NCI-H1048 (cell line): ENCODE data around the gene SMIM14.
"Not testable (repeated sequence)": the region's sequence is repeated elsewhere in the genome, so short reads cannot be mapped to it uniquely, and the experiment has no call there.

Experiments used
- DNase-seq: peaks from one replicate; lab custom pipeline; 2025; lab: John Stamatoyannopoulos, UW

Gene SMIM14

GRCh38 chr4:39596971-39597370, 41.7 kb downstream of the SMIM14 start:
- DNase-seq, result no peak

GRCh38 chr4:39591290-39591689, 47.4 kb downstream of the SMIM14 start:
- DNase-seq, result no peak

GRCh38 chr4:39587881-39588280, 50.8 kb downstream of the SMIM14 start:
- no peak for DNase-seq

DNA sequence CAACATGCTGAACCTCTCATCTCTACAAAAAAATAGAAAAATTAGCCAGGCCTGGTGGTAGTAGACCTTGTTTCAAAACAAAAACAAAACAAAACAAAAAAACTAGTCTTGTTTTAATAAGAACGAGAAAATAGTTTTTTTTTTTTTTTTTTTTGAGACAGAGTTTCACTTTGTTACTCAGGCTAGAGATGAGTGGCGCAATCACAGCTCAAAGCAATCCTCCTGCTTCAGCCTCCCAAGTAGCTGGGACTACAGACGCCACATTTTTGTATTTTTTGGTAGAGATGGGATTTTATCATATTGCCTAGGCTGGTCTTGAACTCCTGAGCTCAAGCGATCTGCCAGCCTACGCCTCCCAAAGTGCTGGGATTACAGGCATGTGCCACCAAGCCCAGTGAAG, 63.7 kb downstream of the SMIM14 start:
- no peak for DNase-seq

- no peak for DNase-seq
These were observed 67.2 kb downstream of the SMIM14 start for GRCh38 chr4:39571504-39571903.

- no peak for DNase-seq
These were observed 67.6 kb downstream of the SMIM14 start for GRCh38 chr4:39571054-39571453.

DNA sequence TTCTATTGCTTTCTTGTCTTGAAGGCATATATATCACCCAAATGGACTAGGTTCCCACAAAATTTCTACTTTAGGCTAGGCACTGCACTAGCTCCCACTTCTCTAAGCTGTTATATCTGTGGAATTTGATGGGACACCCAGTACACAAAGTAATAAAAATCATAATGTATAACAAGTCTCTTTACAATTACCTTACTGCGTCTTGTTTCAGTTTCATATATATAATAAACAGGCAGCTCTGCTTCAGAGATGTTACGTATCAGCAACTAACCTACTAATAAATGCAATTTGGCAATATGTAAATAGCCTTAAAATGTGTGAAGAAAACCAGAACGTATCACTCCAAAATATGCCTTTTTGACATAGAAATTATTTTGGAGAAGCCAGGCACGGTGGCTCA, 69.5 kb downstream of the SMIM14 start:
- DNase-seq, result no peak

DNA sequence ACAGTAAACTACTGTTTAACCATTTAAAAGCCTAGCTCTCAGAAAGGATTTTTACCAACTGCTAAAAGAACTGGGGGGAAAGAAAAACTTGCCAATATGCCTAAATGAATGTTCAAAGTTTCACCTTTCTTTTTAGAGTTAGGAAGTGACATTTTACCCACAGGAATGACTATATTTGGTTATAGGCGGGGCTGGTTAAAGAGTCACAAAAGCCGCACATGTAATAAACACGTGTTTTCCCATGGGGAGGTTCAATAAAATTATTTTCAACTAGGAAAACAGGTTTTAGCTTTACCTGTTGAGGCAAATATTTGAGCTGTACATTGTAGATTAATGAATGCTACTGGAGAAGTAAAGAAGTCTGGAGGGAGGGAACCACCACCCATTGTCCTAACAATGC, 69.9 kb downstream of the SMIM14 start:
- DNase-seq, result no peak

- DNase-seq, result no peak
These were observed 72.6 kb downstream of the SMIM14 start for GRCh38 chr4:39565878-39566600.

GRCh38 chr4:39563346-39563847, 75.3 kb downstream of the SMIM14 start:
- DNase-seq, result peak; percentile 21

DNA sequence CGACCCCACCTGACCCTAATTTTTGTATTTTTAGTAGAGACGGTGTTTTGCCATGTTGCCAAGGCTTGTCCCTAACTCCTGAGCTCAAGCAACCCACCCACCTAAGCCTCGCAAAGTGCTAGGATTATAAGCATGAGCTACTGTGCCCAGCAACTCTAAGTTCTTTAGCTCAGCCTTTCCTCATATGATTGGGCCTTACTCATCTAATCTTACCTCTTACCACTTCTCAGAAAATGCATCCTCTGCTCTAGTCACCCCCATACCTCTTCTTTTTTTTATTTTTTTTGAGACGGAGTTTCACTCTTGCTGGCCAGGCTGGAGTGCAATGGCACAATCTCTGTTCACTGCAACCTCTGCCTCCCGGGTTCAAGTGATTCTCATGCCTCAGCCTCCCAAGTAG, 75.9 kb downstream of the SMIM14 start:
- no peak for DNase-seq

DNA sequence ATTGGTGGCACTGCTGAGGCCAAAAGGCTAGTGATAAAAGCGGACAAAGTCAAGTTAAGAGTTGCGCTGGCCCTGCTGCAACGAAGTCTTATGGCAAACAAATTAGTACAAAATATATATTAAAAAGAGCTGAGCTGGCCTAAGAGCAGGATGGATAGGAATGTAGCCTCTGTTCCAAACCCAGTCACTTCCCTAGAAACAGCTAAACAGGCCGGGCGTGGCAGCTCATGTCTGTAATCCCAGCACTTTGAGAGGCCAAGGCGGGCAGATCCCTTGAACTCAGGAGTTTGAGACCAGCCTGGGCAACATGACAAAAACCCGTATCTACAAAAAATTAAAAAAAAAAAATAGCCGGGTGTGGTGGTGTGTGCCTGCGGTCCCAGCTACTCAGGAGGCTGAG, 79.0 kb downstream of the SMIM14 start:
- no peak for DNase-seq

GRCh38 chr4:39555472-39555871, 83.2 kb downstream of the SMIM14 start:
- DNase-seq, result no peak

DNA sequence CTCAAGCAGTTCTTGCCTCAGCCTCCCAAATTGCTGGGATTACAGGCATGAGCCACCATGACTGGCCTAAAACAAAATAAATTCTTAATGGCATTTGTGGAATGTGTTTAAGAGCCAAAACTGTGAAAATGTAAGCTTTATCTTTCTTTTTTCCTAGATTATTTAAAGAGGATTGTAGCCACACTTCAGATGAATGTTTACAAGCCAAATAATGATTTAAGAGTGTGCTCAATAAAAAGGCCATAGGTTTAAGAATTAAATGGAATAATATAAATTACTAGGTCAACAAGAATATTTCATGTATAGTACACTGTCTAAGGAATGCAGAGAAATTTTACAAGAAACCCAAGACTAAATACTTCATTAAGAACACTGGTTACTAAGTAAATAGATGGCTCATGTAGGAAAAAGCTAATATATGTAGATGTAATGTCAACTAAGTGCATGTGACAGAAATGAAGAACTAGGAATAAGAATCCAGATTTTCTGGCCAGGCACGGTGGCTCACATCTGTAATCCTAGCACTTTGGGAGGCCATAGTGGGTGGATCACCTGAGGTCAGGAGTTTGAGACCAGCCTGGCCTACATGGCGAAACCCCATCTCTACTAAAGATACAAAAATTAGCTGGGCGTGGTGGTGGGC, 90.1 kb downstream of the SMIM14 start:
- DNase-seq, result no peak

DNA sequence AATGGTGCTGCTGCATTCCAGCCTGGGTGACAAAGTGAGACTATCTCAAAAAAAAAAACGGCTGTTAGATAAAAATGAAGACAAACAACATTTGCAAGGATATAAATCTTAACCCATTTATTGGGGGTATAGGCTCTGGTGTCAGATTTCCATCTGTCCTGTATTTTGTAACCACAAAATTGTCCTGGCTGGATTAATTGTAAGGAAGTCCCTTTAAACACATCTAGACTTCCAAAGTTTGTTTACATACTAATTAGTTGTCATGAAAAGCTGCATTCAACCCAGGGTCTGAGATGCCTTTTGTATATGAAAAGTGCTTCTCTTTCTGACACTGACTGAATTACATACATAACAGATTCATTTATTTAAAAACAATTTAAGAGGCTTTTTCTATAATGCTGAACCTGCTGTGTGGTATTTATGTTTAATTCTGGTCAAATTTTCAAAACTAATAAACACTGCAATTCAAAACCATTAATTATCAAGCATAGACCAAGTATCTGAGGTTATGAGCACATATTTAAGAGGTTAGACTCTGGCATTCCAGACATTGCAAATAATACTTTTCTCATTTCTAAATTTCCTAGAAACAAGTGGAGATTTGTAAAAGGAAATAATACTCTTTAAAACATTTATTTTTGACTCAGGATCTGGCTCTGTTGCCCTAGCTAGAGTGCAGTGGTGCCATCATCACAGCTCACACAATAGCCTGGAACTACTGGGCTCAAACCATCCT, 93.9 kb downstream of the SMIM14 start:
- DNase-seq, result peak; percentile 34

DNA sequence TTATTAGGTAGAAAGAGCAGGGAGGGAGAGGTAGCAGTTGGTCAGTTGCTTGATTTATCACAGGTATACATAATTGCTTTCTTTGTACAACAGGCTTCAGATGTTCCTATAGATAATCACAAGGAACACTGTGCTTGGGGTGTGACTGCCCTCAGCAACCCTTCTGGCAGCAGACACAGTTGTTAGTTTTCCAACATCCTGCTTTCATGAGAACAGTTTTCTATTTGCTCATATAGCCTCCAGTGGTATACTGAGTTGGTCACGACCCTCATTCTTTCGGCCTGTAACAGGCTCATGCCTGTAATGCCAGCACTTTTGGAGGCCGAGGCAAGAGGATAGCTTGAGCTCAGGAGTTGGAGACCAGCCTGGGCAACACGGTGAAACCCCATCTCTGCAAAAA, 94.6 kb downstream of the SMIM14 start:
- DNase-seq, result not testable (repeated sequence)

GRCh38 chr4:39543034-39543433, 95.6 kb downstream of the SMIM14 start:
- no peak for DNase-seq

DNA sequence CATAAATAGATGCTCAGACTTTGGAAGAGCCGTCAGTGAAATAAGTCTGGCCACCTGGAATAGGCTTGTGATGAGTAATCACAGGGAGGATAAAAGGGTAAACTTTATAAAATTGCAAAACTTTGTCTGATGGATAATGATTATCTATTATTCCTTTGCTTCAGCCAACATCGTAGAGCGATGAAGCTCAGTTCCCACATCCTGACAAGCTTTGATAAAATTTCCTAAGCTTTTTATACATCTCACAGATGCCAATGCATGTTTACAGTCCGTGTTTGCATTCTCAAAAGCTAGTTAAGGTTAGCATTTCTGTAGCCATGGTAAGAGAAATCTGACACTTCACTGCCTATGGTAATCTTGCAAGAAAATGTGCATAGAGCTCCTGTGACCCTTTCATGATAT, 96.1 kb downstream of the SMIM14 start:
- DNase-seq, result no peak

DNA sequence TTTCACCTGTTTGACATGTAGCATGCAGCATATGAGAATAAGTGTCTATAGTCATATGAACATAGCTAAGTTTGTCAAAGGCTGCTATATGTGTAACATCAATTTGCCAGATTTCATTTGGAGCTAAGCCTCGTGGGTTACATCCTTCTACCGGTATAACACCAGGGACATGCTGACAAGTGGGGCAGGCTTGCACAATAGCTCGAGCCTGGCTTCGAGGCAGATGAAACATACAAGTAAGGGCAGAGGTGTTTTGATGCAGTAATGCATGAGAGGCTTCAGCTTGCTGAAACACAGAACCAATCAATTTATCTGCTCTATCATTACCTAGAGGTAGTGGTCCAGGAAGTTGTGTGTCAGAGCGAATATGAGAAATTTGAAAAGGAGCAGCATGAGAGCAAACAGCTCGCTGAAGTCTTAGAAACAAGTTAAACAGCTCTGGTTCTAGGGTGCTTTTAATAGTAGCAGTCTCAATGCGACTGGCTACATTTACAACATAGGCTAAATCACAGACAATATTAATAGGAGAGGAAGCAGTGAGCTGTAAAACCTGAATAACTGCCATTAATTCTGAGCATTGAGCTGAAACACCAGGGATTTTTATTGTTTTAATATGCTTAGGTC, 96.6 kb downstream of the SMIM14 start:
- no peak for DNase-seq

GRCh38 chr4:39539089-39539611, 99.5 kb downstream of the SMIM14 start:
- no peak for DNase-seq

- DNase-seq, result no peak
These were observed 105.1 kb downstream of the SMIM14 start for GRCh38 chr4:39533541-39533940.

GRCh38 chr4:39532237-39532636, 106.4 kb downstream of the SMIM14 start:
- not testable (repeated sequence) for DNase-seq
